Measurements from ENCODE around the gene STPG3. TPM values are rescaled to one million over a fixed set of nuclear protein-coding genes. Genes with fewer than 3 reads are reported as not detected.

STPG3 gene
- total and polyA plus RNA-seq, 2 of the 13 experiments (the other 11 are each of a cell fraction or from before 2014, with no cell fraction given), result not detected

DNA sequence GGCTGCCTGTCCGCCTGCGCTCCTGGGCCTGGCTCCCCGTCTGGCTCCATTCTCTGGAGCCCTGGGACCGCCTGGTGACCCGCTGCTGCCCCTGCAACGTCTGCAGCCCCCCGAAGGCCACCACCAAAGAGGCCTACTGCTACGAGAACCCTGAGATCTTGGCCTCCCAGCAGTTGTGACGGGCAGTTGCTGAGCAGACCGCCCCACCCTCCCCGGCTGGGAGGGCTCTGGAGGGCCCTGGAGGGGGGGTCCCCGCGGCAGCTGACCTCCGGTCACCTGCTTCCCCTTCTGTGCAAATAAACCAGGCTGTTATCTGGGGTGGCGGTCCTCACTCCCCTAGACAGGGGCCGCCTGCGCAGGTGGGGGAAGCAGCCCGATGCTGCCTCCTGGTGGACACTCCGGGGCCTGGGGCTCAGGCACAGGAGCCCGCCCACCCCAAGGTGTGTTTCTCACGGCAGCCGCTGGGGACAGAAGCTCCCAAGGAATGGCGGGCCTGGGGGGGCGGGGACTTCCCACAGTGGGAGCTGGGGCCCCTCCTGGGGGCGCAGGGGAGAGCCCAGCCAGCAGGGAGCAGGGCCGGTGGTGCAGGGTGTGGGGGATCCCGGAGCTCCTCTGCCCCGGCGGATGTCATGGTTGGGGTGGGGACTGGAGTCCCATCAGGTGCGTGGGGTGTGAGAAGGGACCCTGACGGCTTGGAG lies 14.7 kb upstream of the STPG3 start (continued):
- TF ChIP-seq, protein P1, sequence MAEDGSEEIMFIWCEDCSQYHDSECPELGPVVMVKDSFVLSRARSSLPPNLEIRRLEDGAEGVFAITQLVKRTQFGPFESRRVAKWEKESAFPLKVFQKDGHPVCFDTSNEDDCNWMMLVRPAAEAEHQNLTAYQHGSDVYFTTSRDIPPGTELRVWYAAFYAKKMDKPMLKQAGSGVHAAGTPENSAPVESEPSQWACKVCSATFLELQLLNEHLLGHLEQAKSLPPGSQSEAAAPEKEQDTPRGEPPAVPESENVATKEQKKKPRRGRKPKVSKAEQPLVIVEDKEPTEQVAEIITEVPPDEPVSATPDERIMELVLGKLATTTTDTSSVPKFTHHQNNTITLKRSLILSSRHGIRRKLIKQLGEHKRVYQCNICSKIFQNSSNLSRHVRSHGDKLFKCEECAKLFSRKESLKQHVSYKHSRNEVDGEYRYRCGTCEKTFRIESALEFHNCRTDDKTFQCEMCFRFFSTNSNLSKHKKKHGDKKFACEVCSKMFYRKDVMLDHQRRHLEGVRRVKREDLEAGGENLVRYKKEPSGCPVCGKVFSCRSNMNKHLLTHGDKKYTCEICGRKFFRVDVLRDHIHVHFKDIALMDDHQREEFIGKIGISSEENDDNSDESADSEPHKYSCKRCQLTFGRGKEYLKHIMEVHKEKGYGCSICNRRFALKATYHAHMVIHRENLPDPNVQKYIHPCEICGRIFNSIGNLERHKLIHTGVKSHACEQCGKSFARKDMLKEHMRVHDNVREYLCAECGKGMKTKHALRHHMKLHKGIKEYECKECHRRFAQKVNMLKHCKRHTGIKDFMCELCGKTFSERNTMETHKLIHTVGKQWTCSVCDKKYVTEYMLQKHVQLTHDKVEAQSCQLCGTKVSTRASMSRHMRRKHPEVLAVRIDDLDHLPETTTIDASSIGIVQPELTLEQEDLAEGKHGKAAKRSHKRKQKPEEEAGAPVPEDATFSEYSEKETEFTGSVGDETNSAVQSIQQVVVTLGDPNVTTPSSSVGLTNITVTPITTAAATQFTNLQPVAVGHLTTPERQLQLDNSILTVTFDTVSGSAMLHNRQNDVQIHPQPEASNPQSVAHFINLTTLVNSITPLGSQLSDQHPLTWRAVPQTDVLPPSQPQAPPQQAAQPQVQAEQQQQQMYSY (CRISPR knock-in tag; IDR thresholded peaks at IDR 0.05), result no peak
- peak; percentile 42; the same call in 1 of the 2 replicates for TF ChIP-seq ZKSCAN8 (CRISPR knock-in tag; IDR thresholded peaks at IDR 0.05; ENCODE audit: borderline replicate concordance)
- TF ChIP-seq, protein P2, sequence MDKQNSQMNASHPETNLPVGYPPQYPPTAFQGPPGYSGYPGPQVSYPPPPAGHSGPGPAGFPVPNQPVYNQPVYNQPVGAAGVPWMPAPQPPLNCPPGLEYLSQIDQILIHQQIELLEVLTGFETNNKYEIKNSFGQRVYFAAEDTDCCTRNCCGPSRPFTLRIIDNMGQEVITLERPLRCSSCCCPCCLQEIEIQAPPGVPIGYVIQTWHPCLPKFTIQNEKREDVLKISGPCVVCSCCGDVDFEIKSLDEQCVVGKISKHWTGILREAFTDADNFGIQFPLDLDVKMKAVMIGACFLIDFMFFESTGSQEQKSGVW (CRISPR knock-in tag; IDR thresholded peaks at IDR 0.05; ENCODE audit: borderline replicate concordance), result no peak
- TF ChIP-seq ZNF570 (CRISPR knock-in tag; IDR thresholded peaks at IDR 0.05; ENCODE audit: borderline replicate concordance), result no peak
- TF ChIP-seq ZNF75D (CRISPR knock-in tag; IDR thresholded peaks at IDR 0.05; ENCODE audit: borderline replicate concordance), result no peak
- TF ChIP-seq, protein P3, sequence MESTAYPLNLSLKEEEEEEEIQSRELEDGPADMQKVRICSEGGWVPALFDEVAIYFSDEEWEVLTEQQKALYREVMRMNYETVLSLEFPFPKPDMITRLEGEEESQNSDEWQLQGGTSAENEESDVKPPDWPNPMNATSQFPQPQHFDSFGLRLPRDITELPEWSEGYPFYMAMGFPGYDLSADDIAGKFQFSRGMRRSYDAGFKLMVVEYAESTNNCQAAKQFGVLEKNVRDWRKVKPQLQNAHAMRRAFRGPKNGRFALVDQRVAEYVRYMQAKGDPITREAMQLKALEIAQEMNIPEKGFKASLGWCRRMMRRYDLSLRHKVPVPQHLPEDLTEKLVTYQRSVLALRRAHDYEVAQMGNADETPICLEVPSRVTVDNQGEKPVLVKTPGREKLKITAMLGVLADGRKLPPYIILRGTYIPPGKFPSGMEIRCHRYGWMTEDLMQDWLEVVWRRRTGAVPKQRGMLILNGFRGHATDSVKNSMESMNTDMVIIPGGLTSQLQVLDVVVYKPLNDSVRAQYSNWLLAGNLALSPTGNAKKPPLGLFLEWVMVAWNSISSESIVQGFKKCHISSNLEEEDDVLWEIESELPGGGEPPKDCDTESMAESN (CRISPR knock-in tag; conservative IDR thresholded peaks at IDR 0.05), result peak; percentile 79; the same call in 1 of the 2 replicates
- TF ChIP-seq, protein P4, sequence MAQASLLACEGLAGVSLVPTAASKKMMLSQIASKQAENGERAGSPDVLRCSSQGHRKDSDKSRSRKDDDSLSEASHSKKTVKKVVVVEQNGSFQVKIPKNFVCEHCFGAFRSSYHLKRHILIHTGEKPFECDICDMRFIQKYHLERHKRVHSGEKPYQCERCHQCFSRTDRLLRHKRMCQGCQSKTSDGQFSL (CRISPR knock-in tag; IDR thresholded peaks at IDR 0.05), result peak; percentile 91
- no peak for TF ChIP-seq NFYB (CRISPR knock-in tag; IDR thresholded peaks at IDR 0.05)
- TF ChIP-seq ZSCAN25 (CRISPR knock-in tag; IDR thresholded peaks at IDR 0.05), result peak; percentile 76
- TF ChIP-seq PCBP2 (optimal IDR thresholded peaks at IDR 0.05; ENCODE audit: low read depth, low read length, poor library complexity, severe bottlenecking), result no peak
- TF ChIP-seq ARNTL (CRISPR knock-in tag; IDR thresholded peaks at IDR 0.05), result peak; percentile 73; the same call in 1 of the 2 replicates
- no peak for TF ChIP-seq KLF13 (CRISPR knock-in tag; IDR thresholded peaks at IDR 0.05)
- TF ChIP-seq, protein P5, sequence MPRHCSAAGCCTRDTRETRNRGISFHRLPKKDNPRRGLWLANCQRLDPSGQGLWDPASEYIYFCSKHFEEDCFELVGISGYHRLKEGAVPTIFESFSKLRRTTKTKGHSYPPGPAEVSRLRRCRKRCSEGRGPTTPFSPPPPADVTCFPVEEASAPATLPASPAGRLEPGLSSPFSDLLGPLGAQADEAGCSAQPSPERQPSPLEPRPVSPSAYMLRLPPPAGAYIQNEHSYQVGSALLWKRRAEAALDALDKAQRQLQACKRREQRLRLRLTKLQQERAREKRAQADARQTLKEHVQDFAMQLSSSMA (CRISPR knock-in tag; IDR thresholded peaks at IDR 0.05), result no peak
- peak; percentile 49 for TF ChIP-seq ELF1 (CRISPR knock-in tag; IDR thresholded peaks at IDR 0.05)
- TF ChIP-seq ZNF550 (CRISPR knock-in tag; IDR thresholded peaks at IDR 0.05; ENCODE audit: borderline replicate concordance), result no peak
- peak; percentile 38; the same call in 1 of the 2 replicates for TF ChIP-seq NAIF1 (CRISPR knock-in tag; IDR thresholded peaks at IDR 0.05; ENCODE audit: borderline replicate concordance)
- TF ChIP-seq SAFB2 (CRISPR knock-in tag; IDR thresholded peaks at IDR 0.05; ENCODE audit: borderline replicate concordance, low read depth), result peak; percentile 91; the same call in 1 of the 2 replicates
- peak; percentile 44; the same call in 1 of the 2 replicates for TF ChIP-seq GTF3A (CRISPR knock-in tag; conservative IDR thresholded peaks at IDR 0.05)
- TF ChIP-seq ELF3 (CRISPR knock-in tag; IDR thresholded peaks at IDR 0.05), result peak; percentile 51; the same call in 1 of the 2 replicates
- no peak for TF ChIP-seq NR3C1 (CRISPR knock-in tag; IDR thresholded peaks at IDR 0.05)
- TF ChIP-seq HNRNPL (IDR thresholded peaks at IDR 0.05; ENCODE audit: low read depth, low read length), result peak; percentile 46; the same call in 1 of the 2 replicates
- peak; percentile 48 for TF ChIP-seq ASH2L (IDR thresholded peaks at IDR 0.05; ENCODE audit: insufficient read length, low read depth, low read length)

All from HepG2 (cell line).